ENCODE data around the gene FSTL5. TPM values are rescaled to one million over a fixed set of nuclear protein-coding genes. Genes with fewer than 3 reads are reported as not detected.

FSTL5 gene
- total RNA-seq, 2 experiments from 2014 or later: not detected

GRCh38 chr4:161906836-161907589, 256.8 kb downstream of the FSTL5 start:
- Mint-ChIP-seq H3K27ac (no peak overlapping the region), H3K27me3 (no peaks in the 10 kb centered on the region), H3K4me3 (no peak overlapping the region), H3K9me3 (no peaks in the 10 kb centered on the region), H3K36me3 (no peaks in the 10 kb centered on the region), H3K4me1 (no peaks in the 10 kb centered on the region)
- POLR2A ChIA-PET: no interaction called here
- DNase-seq: no peak
- no peak for ATAC-seq (ENCODE audit: low read depth)

GRCh38 chr4:161900110-161900509, 263.7 kb downstream of the FSTL5 start:
- H3K9me3 Mint-ChIP-seq: peaks cover 4% of the 10 kb centered on the region
- no peaks in the 10 kb centered on the region for H3K27me3 Mint-ChIP-seq
- no peaks in the 10 kb centered on the region for H3K4me1 Mint-ChIP-seq
- no peak overlapping the region for H3K4me3 Mint-ChIP-seq
- DNase-seq (no peak), ATAC-seq (ENCODE audit: low read depth) (no peak)
- no peaks in the 10 kb centered on the region for H3K36me3 Mint-ChIP-seq
- POLR2A ChIA-PET: no interaction called here
- H3K27ac Mint-ChIP-seq: no peak overlapping the region

- H3K4me3 Mint-ChIP-seq: no peak overlapping the region
- no peaks in the 10 kb centered on the region for H3K27me3 Mint-ChIP-seq
- H3K27ac Mint-ChIP-seq: no peak overlapping the region
- no peaks in the 10 kb centered on the region for H3K4me1 Mint-ChIP-seq
- DNase-seq (no peak), ATAC-seq (ENCODE audit: low read depth) (no peak)
- no peaks in the 10 kb centered on the region for H3K9me3 Mint-ChIP-seq
- no peaks in the 10 kb centered on the region for H3K36me3 Mint-ChIP-seq
- POLR2A ChIA-PET: no interaction called here
These were observed 269.2 kb downstream of the FSTL5 start for GRCh38 chr4:161894493-161895167.

- DNase-seq (no peak), ATAC-seq (ENCODE audit: low read depth) (no peak)
- no peak overlapping the region for H3K4me3 Mint-ChIP-seq
- no peak overlapping the region for H3K27ac Mint-ChIP-seq
- no peaks in the 10 kb centered on the region for H3K36me3 Mint-ChIP-seq
- no peaks in the 10 kb centered on the region for H3K9me3 Mint-ChIP-seq
- H3K27me3 Mint-ChIP-seq: no peaks in the 10 kb centered on the region
- POLR2A ChIA-PET: no interaction called here
- no peaks in the 10 kb centered on the region for H3K4me1 Mint-ChIP-seq
These were observed 269.8 kb downstream of the FSTL5 start for GRCh38 chr4:161894014-161894413.

GRCh38 chr4:161893566-161893965, 270.2 kb downstream of the FSTL5 start:
- POLR2A ChIA-PET: no interaction called here
- Mint-ChIP-seq H3K27me3 (no peaks in the 10 kb centered on the region), H3K4me1 (no peaks in the 10 kb centered on the region), H3K36me3 (no peaks in the 10 kb centered on the region), H3K27ac (no peak overlapping the region), H3K4me3 (no peak overlapping the region), H3K9me3 (no peaks in the 10 kb centered on the region)
- ATAC-seq (ENCODE audit: low read depth) (no peak), DNase-seq (no peak)

GRCh38 chr4:161892951-161893350, 270.8 kb downstream of the FSTL5 start:
- no peak overlapping the region for H3K4me3 Mint-ChIP-seq
- ATAC-seq (ENCODE audit: low read depth) (no peak), DNase-seq (no peak)
- POLR2A ChIA-PET: no interaction called here
- no peaks in the 10 kb centered on the region for H3K9me3 Mint-ChIP-seq
- H3K4me1 Mint-ChIP-seq: no peaks in the 10 kb centered on the region
- no peak overlapping the region for H3K27ac Mint-ChIP-seq
- no peaks in the 10 kb centered on the region for H3K36me3 Mint-ChIP-seq
- H3K27me3 Mint-ChIP-seq: no peaks in the 10 kb centered on the region

- no peak overlapping the region for H3K4me3 Mint-ChIP-seq
- no peaks in the 10 kb centered on the region for H3K9me3 Mint-ChIP-seq
- ATAC-seq (ENCODE audit: low read depth) (no peak), DNase-seq (no peak)
- no peaks in the 10 kb centered on the region for H3K4me1 Mint-ChIP-seq
- POLR2A ChIA-PET: no interaction called here
- H3K36me3 Mint-ChIP-seq: no peaks in the 10 kb centered on the region
- H3K27ac Mint-ChIP-seq: no peak overlapping the region
- no peaks in the 10 kb centered on the region for H3K27me3 Mint-ChIP-seq
These were observed 280.6 kb downstream of the FSTL5 start for GRCh38 chr4:161883157-161883556.

- Mint-ChIP-seq H3K9me3 (no peaks in the 10 kb centered on the region), H3K27me3 (no peaks in the 10 kb centered on the region), H3K4me3 (no peak overlapping the region), H3K27ac (no peak overlapping the region), H3K36me3 (no peaks in the 10 kb centered on the region), H3K4me1 (no peaks in the 10 kb centered on the region)
- ATAC-seq (ENCODE audit: low read depth) (no peak), DNase-seq (no peak)
- POLR2A ChIA-PET: no interaction called here
These were observed 282.4 kb downstream of the FSTL5 start for GRCh38 chr4:161881370-161881769.

GRCh38 chr4:161869511-161869910, 294.3 kb downstream of the FSTL5 start:
- H3K27me3 Mint-ChIP-seq: no peaks in the 10 kb centered on the region
- DNase-seq (no peak), ATAC-seq (ENCODE audit: low read depth) (no peak)
- POLR2A ChIA-PET: no interaction called here
- H3K27ac Mint-ChIP-seq: no peak overlapping the region
- peaks cover 2% of the 10 kb centered on the region for H3K9me3 Mint-ChIP-seq
- no peak overlapping the region for H3K4me3 Mint-ChIP-seq
- no peaks in the 10 kb centered on the region for H3K36me3 Mint-ChIP-seq
- no peaks in the 10 kb centered on the region for H3K4me1 Mint-ChIP-seq

GRCh38 chr4:161856711-161857326, 307.0 kb downstream of the FSTL5 start:
- no peaks in the 10 kb centered on the region for H3K27me3 Mint-ChIP-seq
- no peak for ATAC-seq (ENCODE audit: low read depth)
- H3K4me3 Mint-ChIP-seq: no peak overlapping the region
- POLR2A ChIA-PET: no interaction called here
- H3K36me3 Mint-ChIP-seq: no peaks in the 10 kb centered on the region
- H3K9me3 Mint-ChIP-seq: peaks cover 5% of the 10 kb centered on the region
- H3K27ac Mint-ChIP-seq: no peak overlapping the region
- no peaks in the 10 kb centered on the region for H3K4me1 Mint-ChIP-seq
- no peak for DNase-seq

- Mint-ChIP-seq H3K4me1 (no peaks in the 10 kb centered on the region), H3K9me3 (peaks cover 5% of the 10 kb centered on the region), H3K36me3 (no peaks in the 10 kb centered on the region), H3K27ac (no peak overlapping the region), H3K27me3 (no peaks in the 10 kb centered on the region), H3K4me3 (no peak overlapping the region)
- DNase-seq: no peak
- POLR2A ChIA-PET: no interaction called here
- no peak for ATAC-seq (ENCODE audit: low read depth)
These were observed 313.2 kb downstream of the FSTL5 start for GRCh38 chr4:161850631-161851030.

GRCh38 chr4:161841759-161842158, 322.0 kb downstream of the FSTL5 start:
- Mint-ChIP-seq H3K4me1 (no peaks in the 10 kb centered on the region), H3K36me3 (no peaks in the 10 kb centered on the region), H3K4me3 (no peak overlapping the region), H3K27me3 (no peaks in the 10 kb centered on the region), H3K27ac (no peak overlapping the region), H3K9me3 (no peaks in the 10 kb centered on the region)
- POLR2A ChIA-PET: no interaction called here
- DNase-seq (no peak), ATAC-seq (ENCODE audit: low read depth) (no peak)

GRCh38 chr4:161829591-161829990, 334.2 kb downstream of the FSTL5 start:
- POLR2A ChIA-PET: no interaction called here

GRCh38 chr4:161828061-161828460, 335.7 kb downstream of the FSTL5 start:
- Mint-ChIP-seq H3K9me3 (peaks cover 2% of the 10 kb centered on the region), H3K4me3 (no peak overlapping the region), H3K4me1 (no peaks in the 10 kb centered on the region), H3K36me3 (no peaks in the 10 kb centered on the region), H3K27ac (no peak overlapping the region), H3K27me3 (no peaks in the 10 kb centered on the region)
- DNase-seq (no peak), ATAC-seq (ENCODE audit: low read depth) (no peak)
- POLR2A ChIA-PET: no interaction called here

More at GRCh38 chr4:161829591-161829990, 334.2 kb downstream of the FSTL5 start:
- Mint-ChIP-seq H3K9me3 (peaks cover 2% of the 10 kb centered on the region), H3K27me3 (no peaks in the 10 kb centered on the region), H3K36me3 (no peaks in the 10 kb centered on the region), H3K4me3 (no peak overlapping the region), H3K27ac (no peak overlapping the region), H3K4me1 (no peaks in the 10 kb centered on the region)
- DNase-seq (no peak), ATAC-seq (ENCODE audit: low read depth) (no peak)

Data from activated naive CD8-positive, alpha-beta T cell treated with anti-CD3 and anti-CD28 coated beads, Interleukin-2, amount 10 ng/mL, durations not matched to agents 7 days and 5 days (primary cell).